H9 (cell line): ENCODE data around the gene MR1. TPM values are rescaled to one million over a fixed set of nuclear protein-coding genes. Genes with fewer than 3 reads are reported as not detected.

Experiments used
- DNase-seq: peaks from one replicate; pipeline ENCODE4 v3.0.0-alpha.2; 2017
- H2AFZ ChIP-seq: one replicate; pipeline ENCODE4 v1.6.1; 2013; ENCODE audit warnings: mild to moderate bottlenecking, low read length, control low read depth, moderate library complexity
- H2AK5ac ChIP-seq: 2 replicates; pipeline ENCODE4 v1.6.1; 2013; ENCODE audit warnings: low read length, control low read depth, mixed read lengths; ENCODE audit not compliant: insufficient read length
- H2BK120ac ChIP-seq: one replicate; pipeline ENCODE4 v1.6.1; 2013; ENCODE audit warnings: low read depth, mild to moderate bottlenecking, low read length, control low read depth, inconsistent platforms; ENCODE audit not compliant: poor library complexity, severe bottlenecking
- H2BK12ac ChIP-seq: 2 replicates; pipeline ENCODE4 v1.6.1; 2013; ENCODE audit warnings: low read length, control low read depth, mixed read lengths, low read depth; ENCODE audit not compliant: insufficient read length
- H2BK15ac ChIP-seq: 2 replicates; pipeline ENCODE4 v1.6.1; 2013; ENCODE audit warnings: low read depth, low read length, control low read depth
- H2BK20ac ChIP-seq: one replicate; pipeline ENCODE4 v1.6.1; 2013; ENCODE audit warnings: low read depth, mild to moderate bottlenecking, low read length, control low read depth, inconsistent platforms; ENCODE audit not compliant: poor library complexity, severe bottlenecking
- H2BK5ac ChIP-seq: 2 replicates; pipeline ENCODE4 v1.6.1; 2013; ENCODE audit warnings: low read length, control low read depth, mixed read lengths; ENCODE audit not compliant: insufficient read length
- H3K14ac ChIP-seq: 2 replicates; pipeline ENCODE4 v1.6.1; 2013; ENCODE audit warnings: low read length, control low read depth; ENCODE audit not compliant: insufficient read depth
- H3K18ac ChIP-seq: 2 replicates; pipeline ENCODE4 v1.6.1; 2013; ENCODE audit warnings: low read depth, mild to moderate bottlenecking, mixed read lengths, low read length, control low read depth; ENCODE audit not compliant: insufficient read length
- H3K23ac ChIP-seq: 2 replicates; pipeline ENCODE4 v1.6.1; 2013; ENCODE audit warnings: low read length, control low read depth, mixed read lengths, low read depth; ENCODE audit not compliant: insufficient read length
- H3K23me2 ChIP-seq: 2 replicates; pipeline ENCODE4 v1.6.1; 2013; ENCODE audit warnings: low read depth, mild to moderate bottlenecking, mixed read lengths, low read length, control low read depth; ENCODE audit not compliant: insufficient read length, poor library complexity, severe bottlenecking
- H3K27ac ChIP-seq: 2 replicates; pipeline ENCODE4 v1.5.1; 2013; ENCODE audit warnings: low read length, control low read depth, mixed read lengths, low read depth; ENCODE audit not compliant: insufficient read length
- H3K27me3 ChIP-seq: 2 replicates; pipeline ENCODE4 v1.6.1; 2013; ENCODE audit warnings: low read length, control low read depth, inconsistent platforms; ENCODE audit not compliant: insufficient read depth
- H3K4ac ChIP-seq: 2 replicates; pipeline ENCODE4 v1.6.1; 2013; ENCODE audit warnings: low read depth, mild to moderate bottlenecking, control low read depth, inconsistent platforms, low read length, moderate library complexity
- H3K4me1 ChIP-seq: 2 replicates; pipeline ENCODE4 v1.6.1; 2013; ENCODE audit warnings: low read length, control low read depth, inconsistent platforms; ENCODE audit not compliant: insufficient read depth
- H3K4me2 ChIP-seq: 2 replicates; pipeline ENCODE4 v1.6.1; 2013; ENCODE audit warnings: low read length, control low read depth, mixed read lengths; ENCODE audit not compliant: insufficient read length, insufficient read depth
- H3K56ac ChIP-seq: 2 replicates; pipeline ENCODE4 v1.6.1; 2013; ENCODE audit warnings: low read depth, mild to moderate bottlenecking, mixed read lengths, low read length, control low read depth; ENCODE audit not compliant: insufficient read length
- H3K79me1 ChIP-seq: 2 replicates; pipeline ENCODE4 v1.6.1; 2013; ENCODE audit warnings: low read depth, mild to moderate bottlenecking, moderate library complexity, low read length, control low read depth, inconsistent platforms; ENCODE audit not compliant: insufficient read depth, poor library complexity, severe bottlenecking
- H3K79me2 ChIP-seq: 2 replicates; pipeline ENCODE4 v1.6.1; 2013; ENCODE audit warnings: low read length, control low read depth, inconsistent platforms; ENCODE audit not compliant: insufficient read depth
- H3K9ac ChIP-seq: 2 replicates; pipeline ENCODE4 v1.6.1; 2013; ENCODE audit warnings: low read length, control low read depth, mixed read lengths; ENCODE audit not compliant: insufficient read length; ENCODE audit errors: extremely low read depth
- H3K9me3 ChIP-seq: one replicate; pipeline ENCODE4 v1.6.1; 2013; ENCODE audit warnings: low read depth, low read length, inconsistent platforms; ENCODE audit not compliant: control insufficient read depth
- H3T11ph ChIP-seq: one replicate; pipeline ENCODE4 v1.6.1; 2013; ENCODE audit warnings: mild to moderate bottlenecking, low read length, control low read depth, inconsistent platforms
- H4K20me1 ChIP-seq: one replicate; pipeline ENCODE4 v1.6.1; 2013; ENCODE audit not compliant: control insufficient read depth, insufficient read length, insufficient read depth
- H4K5ac ChIP-seq: 2 replicates; pipeline ENCODE4 v1.6.1; 2013; ENCODE audit warnings: low read depth, mild to moderate bottlenecking, mixed read lengths, low read length, control low read depth; ENCODE audit not compliant: insufficient read length
- H4K8ac ChIP-seq: replicated peaks from 2 replicates; pipeline ENCODE4 v1.6.1; 2013; ENCODE audit warnings: low read length, control low read depth, mixed read lengths, low read depth; ENCODE audit not compliant: insufficient read length
- H4K91ac ChIP-seq: 2 replicates; pipeline ENCODE4 v1.6.1; 2013; ENCODE audit warnings: low read depth, mild to moderate bottlenecking, moderate library complexity, mixed read lengths, low read length, control low read depth; ENCODE audit not compliant: insufficient read length
- H3K27ac Mint-ChIP-seq, 3 experiments: 2 replicates in 2 of 3; 3 replicates in 1 of 3; pipeline ENCODE4 v1.8.0; 2020 to 2021; ENCODE audit warnings: mixed read lengths in 3 of 3, mild to moderate bottlenecking in 1 of 3, moderate library complexity in 1 of 3
- H3K27me3 Mint-ChIP-seq: 2 replicates; pipeline ENCODE4 v1.8.0; 2021; ENCODE audit warnings: low read depth, mild to moderate bottlenecking, moderate library complexity, mixed read lengths
- H3K36me3 Mint-ChIP-seq, 3 experiments: 2 replicates in 2 of 3; 3 replicates in 1 of 3; pipeline ENCODE4 v1.8.0; 2020 to 2021; ENCODE audit warnings: low read depth in 3 of 3, mixed read lengths in 3 of 3; ENCODE audit not compliant: insufficient read depth in 1 of 3
- H3K4me1 Mint-ChIP-seq, 2 experiments: 2 replicates each; pipeline ENCODE4 v1.8.0; 2020; ENCODE audit warnings: mixed read lengths in 2 of 2
- H3K4me3 Mint-ChIP-seq, 2 experiments: 2 replicates in 1 of 2; 3 replicates in 1 of 2; pipeline ENCODE4 v1.8.0; 2020 to 2021; ENCODE audit warnings: mild to moderate bottlenecking in 2 of 2, mixed read lengths in 2 of 2, moderate library complexity in 1 of 2
- H3K9me3 Mint-ChIP-seq, 2 experiments: 2 replicates in 1 of 2; 3 replicates in 1 of 2; pipeline ENCODE4 v1.8.0; 2020; ENCODE audit warnings: mild to moderate bottlenecking in 2 of 2, mixed read lengths in 2 of 2, moderate library complexity in 1 of 2
- WGBS: extraction: QIAGEN DNeasy Blood & Tissue Kit; methylation state at CpG from one replicate; pipeline ENCODE4 v1.1.7; 2013; ENCODE audit warnings: missing lambda C conversion rate, low lambda C conversion rate, mixed read lengths; ENCODE audit not compliant: insufficient read length; ENCODE audit errors: extremely low coverage; 5-methylcytosine and 5-hydroxymethylcytosine counted together
- total RNA-seq: library from RNA; stranded (reverse); gene quantifications from 2 replicates; pipeline ENCODE4 v1.2.1, GENCODE V29; 2021
- TF ChIP-seq, protein P1 (sequence below): fragments of 200-600 bp; sonication (generic); conservative IDR thresholded peaks from 3 replicates; pipeline ENCODE4 v1.8.0; 2021; ENCODE audit warnings: antibody characterized with exemption, mild to moderate bottlenecking

Gene MR1
- total RNA-seq, 1 experiment from 2014 or later: 0.02 TPM

- Histone ChIP-seq H3K79me2 (no peaks in the 10 kb centered on the region), H3K4me1 (peaks cover 9% of the 10 kb centered on the region; the same call in 1 of the 2 replicates), H3K27ac (no peak overlapping the region), H4K20me1 (no peaks in the 10 kb centered on the region), H3K23me2 (peaks cover 9% of the 10 kb centered on the region), H2BK5ac (no peak overlapping the region), H2AK5ac (no peak overlapping the region), H2BK120ac (no peak overlapping the region), H4K8ac (no peak overlapping the region), H3K9ac (no peak overlapping the region), H2BK20ac (no peak overlapping the region), H3K18ac (peak overlapping the region; percentile 54), H3K27me3 (peaks cover 21% of the 10 kb centered on the region; the same call in 1 of the 2 replicates), H4K5ac (no peak overlapping the region), H3K56ac (no peak overlapping the region), H4K91ac (no peak overlapping the region), H3K9me3 (no peaks in the 10 kb centered on the region), H3T11ph (no peak overlapping the region), H2BK12ac (no peak overlapping the region), H3K4ac (no peak overlapping the region), H3K14ac (peak overlapping the region; percentile 45; the same call in 1 of the 2 replicates), H2AFZ (no peak overlapping the region), H3K4me2 (peak overlapping the region; percentile 87), H3K79me1 (no peaks in the 10 kb centered on the region), H3K23ac (no peak overlapping the region), H2BK15ac (no peak overlapping the region)
- peak; percentile 91 for DNase-seq
- Mint-ChIP-seq H3K27me3 (peaks cover 71% of the 10 kb centered on the region), H3K36me3 (no peaks in the 10 kb centered on the region; a peak in 2 of 7 replicates), H3K9me3 (peaks cover 0 to 4% of the 10 kb centered on the region in 2 experiments; a peak in 2 of 5 replicates), H3K4me3 (peak overlapping the region; percentile 78 to 91), H3K27ac (peak overlapping the region; percentile 26 to 86 (median 61); a peak in 4 of 7 replicates), H3K4me1 (peaks cover 76 to 78% of the 10 kb centered on the region in 2 experiments)
- WGBS: no CpG with 5 or more reads among the region's 104 CpGs
- TF ChIP-seq, protein P1, sequence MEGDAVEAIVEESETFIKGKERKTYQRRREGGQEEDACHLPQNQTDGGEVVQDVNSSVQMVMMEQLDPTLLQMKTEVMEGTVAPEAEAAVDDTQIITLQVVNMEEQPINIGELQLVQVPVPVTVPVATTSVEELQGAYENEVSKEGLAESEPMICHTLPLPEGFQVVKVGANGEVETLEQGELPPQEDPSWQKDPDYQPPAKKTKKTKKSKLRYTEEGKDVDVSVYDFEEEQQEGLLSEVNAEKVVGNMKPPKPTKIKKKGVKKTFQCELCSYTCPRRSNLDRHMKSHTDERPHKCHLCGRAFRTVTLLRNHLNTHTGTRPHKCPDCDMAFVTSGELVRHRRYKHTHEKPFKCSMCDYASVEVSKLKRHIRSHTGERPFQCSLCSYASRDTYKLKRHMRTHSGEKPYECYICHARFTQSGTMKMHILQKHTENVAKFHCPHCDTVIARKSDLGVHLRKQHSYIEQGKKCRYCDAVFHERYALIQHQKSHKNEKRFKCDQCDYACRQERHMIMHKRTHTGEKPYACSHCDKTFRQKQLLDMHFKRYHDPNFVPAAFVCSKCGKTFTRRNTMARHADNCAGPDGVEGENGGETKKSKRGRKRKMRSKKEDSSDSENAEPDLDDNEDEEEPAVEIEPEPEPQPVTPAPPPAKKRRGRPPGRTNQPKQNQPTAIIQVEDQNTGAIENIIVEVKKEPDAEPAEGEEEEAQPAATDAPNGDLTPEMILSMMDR: no peak
Measured at GRCh38 chr1:181105134-181106021, 71.6 kb downstream of the MR1 start.
